H1 (cell line): ENCODE measurements around the gene CPO. TPM values are rescaled to one million over a fixed set of nuclear protein-coding genes. Genes with fewer than 3 reads are reported as not detected.

Experiments
- CTCF ChIA-PET: fragments of 300-600 bp; sonication (Branson Sonifier 250); formaldehyde crosslinking; loops from one replicate; lab custom pipeline; 2021; ENCODE audit not compliant: partially characterized antibody; lab: Charles Lee
- POLR2A ChIA-PET: fragments of 300-600 bp; sonication (Branson Sonifier 250); formaldehyde crosslinking; loops from one replicate; lab custom pipeline; 2021; ENCODE audit warnings: inconsistent platforms; ENCODE audit not compliant: partially characterized antibody; lab: Charles Lee
- DNase-seq, 2 experiments: peaks; one replicate each; pipeline versions ENCODE4 v3.0.0 to v3.0.0-alpha.2; 2010 to 2022; ENCODE audit warnings: low spot score in 2 of 2, low read depth in 1 of 2, mixed read lengths in 1 of 2
- FAIRE-seq: peaks from 2 replicates; lab custom pipeline; 2011; peaks lifted over from hg19 to GRCh38; lab: Jason Lieb, UNC
- H2AFZ ChIP-seq: 2 replicates; pipeline ENCODE4 v1.8.1; 2012; ENCODE audit warnings: low read length, inconsistent platforms
- H2AK5ac ChIP-seq: 2 replicates; pipeline ENCODE4 v1.6.1; 2013; ENCODE audit warnings: low read depth, low read length
- H2BK120ac ChIP-seq: replicated peaks from 2 replicates; pipeline ENCODE3; 2013; ENCODE audit warnings: low read depth, low read length, inconsistent platforms
- H2BK12ac ChIP-seq: 2 replicates; pipeline ENCODE4 v1.6.1; 2013; ENCODE audit warnings: low read depth, low read length
- H2BK15ac ChIP-seq: 2 replicates; pipeline ENCODE4 v1.6.1; 2013; ENCODE audit warnings: low read length
- H2BK20ac ChIP-seq: 2 replicates; pipeline ENCODE4 v1.6.1; 2013; ENCODE audit warnings: low read length
- H2BK5ac ChIP-seq: 2 replicates; pipeline ENCODE4 v1.6.1; 2013; ENCODE audit warnings: low read depth, low read length
- H3K14ac ChIP-seq: 2 replicates; pipeline ENCODE4 v1.6.1; 2013; ENCODE audit warnings: inconsistent platforms; ENCODE audit not compliant: insufficient read length
- H3K18ac ChIP-seq: 2 replicates; pipeline ENCODE4 v1.6.1; 2013; ENCODE audit warnings: low read length; ENCODE audit errors: extremely low read depth
- H3K23ac ChIP-seq: 2 replicates; pipeline ENCODE4 v1.6.1; 2013; ENCODE audit warnings: inconsistent platforms; ENCODE audit not compliant: insufficient read length
- H3K23me2 ChIP-seq: 2 replicates; pipeline ENCODE4 v1.6.1; 2013; ENCODE audit warnings: low read depth, low read length
- H3K27ac ChIP-seq: 2 replicates; pipeline ENCODE4 v1.6.1; 2011; ENCODE audit warnings: low read depth, low read length, inconsistent platforms
- H3K27me3 ChIP-seq, 4 experiments: replicated peaks in 1 of 4; 1 replicate in 1 of 4; 2 replicates in 3 of 4; pipeline versions ENCODE4 v1.6.1 to v1.8.1; 2011 to 2013; ENCODE audit warnings: low read length in 3 of 4, mild to moderate bottlenecking in 3 of 4, inconsistent platforms in 2 of 4, mixed read lengths in 2 of 4, moderate library complexity in 1 of 4; ENCODE audit not compliant: control insufficient read depth in 3 of 4, insufficient read depth in 3 of 4; ENCODE audit errors: extremely low read depth in 1 of 4
- H3K36me3 ChIP-seq, 4 experiments: 2 replicates each; pipeline versions ENCODE4 v1.6.1 to v1.8.1; 2011 to 2013; ENCODE audit warnings: mild to moderate bottlenecking in 4 of 4, low read length in 3 of 4, moderate library complexity in 2 of 4, control low read depth in 1 of 4, inconsistent platforms in 1 of 4; ENCODE audit not compliant: insufficient read depth in 4 of 4, control insufficient read depth in 2 of 4
- H3K4ac ChIP-seq: replicated peaks from 2 replicates; pipeline ENCODE3; 2013; ENCODE audit warnings: low read length, low read depth, mixed read lengths, inconsistent platforms; ENCODE audit not compliant: insufficient read length
- H3K4me1 ChIP-seq, 4 experiments: replicated peaks in 1 of 4; 1 replicate in 1 of 4; 2 replicates in 3 of 4; pipeline versions ENCODE4 v1.6.1 to v1.8.1; 2011 to 2013; ENCODE audit warnings: low read length in 3 of 4, inconsistent platforms in 2 of 4, mixed read lengths in 1 of 4; ENCODE audit not compliant: insufficient read depth in 4 of 4, control insufficient read depth in 3 of 4
- H3K4me2 ChIP-seq, 2 experiments: 2 replicates each; pipeline versions ENCODE4 v1.6.1 to v1.8.1; 2011 to 2013; ENCODE audit warnings: low read depth in 2 of 2, low read length in 2 of 2, control low read depth in 1 of 2, inconsistent platforms in 1 of 2, mild to moderate bottlenecking in 1 of 2; ENCODE audit not compliant: insufficient read depth in 1 of 2
- H3K4me3 ChIP-seq, 4 experiments: fragments of 200-600, 300-600 bp in 1 of 4; sonication (generic), shearing (Covaris generic), sonication (Bioruptor Twin) in 1 of 4; 2 replicates each; pipeline versions ENCODE4 v1.5.1 to v1.8.1; 2011 to 2016; ENCODE audit warnings: low read length in 4 of 4, low read depth in 3 of 4, control low read depth in 2 of 4, inconsistent platforms in 2 of 4, mild to moderate bottlenecking in 2 of 4, mixed read lengths in 1 of 4, moderate library complexity in 1 of 4; ENCODE audit not compliant: insufficient read depth in 2 of 4; ENCODE audit errors: extremely low read depth in 1 of 4
- H3K56ac ChIP-seq: replicated peaks from 2 replicates; pipeline ENCODE3; 2013; ENCODE audit warnings: low read depth, mild to moderate bottlenecking, mixed read lengths, low read length, inconsistent platforms; ENCODE audit not compliant: insufficient read length
- H3K79me1 ChIP-seq: 2 replicates; pipeline ENCODE4 v1.6.1; 2013; ENCODE audit warnings: low read depth, low read length, control low read depth
- H3K79me2 ChIP-seq, 2 experiments: 2 replicates each; pipeline versions ENCODE4 v1.6.1 to v1.8.1; 2012 to 2013; ENCODE audit warnings: low read length in 2 of 2, mild to moderate bottlenecking in 2 of 2, inconsistent platforms in 1 of 2; ENCODE audit not compliant: insufficient read depth in 2 of 2, control insufficient read depth in 1 of 2
- H3K9ac ChIP-seq, 4 experiments: replicated peaks in 1 of 4; 1 replicate in 1 of 4; 2 replicates in 3 of 4; pipeline versions ENCODE4 v1.6.1 to v1.8.1; 2011 to 2013; ENCODE audit warnings: low read depth in 3 of 4, low read length in 3 of 4, control low read depth in 2 of 4, mild to moderate bottlenecking in 2 of 4, moderate library complexity in 2 of 4, inconsistent platforms in 1 of 4; ENCODE audit errors: extremely low read depth in 1 of 4
- H3K9me3 ChIP-seq, 2 experiments: 2 replicates each; pipeline versions ENCODE4 v1.6.1 to v1.8.1; 2012 to 2013; ENCODE audit warnings: mild to moderate bottlenecking in 2 of 2, moderate library complexity in 2 of 2, control low read depth in 1 of 2, inconsistent platforms in 1 of 2, low read depth in 1 of 2, low read length in 1 of 2, mixed read lengths in 1 of 2; ENCODE audit not compliant: insufficient read depth in 2 of 2
- H4K20me1 ChIP-seq, 2 experiments: replicated peaks in 1 of 2; 2 replicates each; pipeline versions ENCODE3 to v1.8.1; 2011 to 2013; ENCODE audit warnings: inconsistent platforms in 2 of 2, low read length in 2 of 2, mild to moderate bottlenecking in 1 of 2; ENCODE audit not compliant: insufficient read depth in 2 of 2, control insufficient read depth in 1 of 2
- H4K5ac ChIP-seq: 2 replicates; pipeline ENCODE4 v1.6.1; 2013; ENCODE audit warnings: low read length, low read depth, mixed read lengths, inconsistent platforms; ENCODE audit not compliant: insufficient read length
- H4K8ac ChIP-seq: 2 replicates; pipeline ENCODE4 v1.8.0; 2013; ENCODE audit warnings: mild to moderate bottlenecking, moderate library complexity, low read length, inconsistent platforms; ENCODE audit not compliant: insufficient read depth; ENCODE audit errors: extremely low read depth
- H4K91ac ChIP-seq: replicated peaks from 2 replicates; pipeline ENCODE3; 2013; ENCODE audit warnings: low read length, mixed read lengths, inconsistent platforms; ENCODE audit not compliant: insufficient read length
- CEBPB ChIP-seq: IDR thresholded peaks from 2 replicates; pipeline ENCODE4 v1.6.1; 2012; ENCODE audit warnings: low read depth, low read length
- CREB1 ChIP-seq: IDR thresholded peaks from 2 replicates; pipeline ENCODE4 v1.6.1; 2012; ENCODE audit warnings: inconsistent platforms
- EGR1 ChIP-seq: IDR thresholded peaks from 2 replicates; pipeline ENCODE4 v1.6.1; 2011; ENCODE audit warnings: low read depth, low read length, borderline replicate concordance
- FOSL1 ChIP-seq: IDR thresholded peaks from 2 replicates; pipeline ENCODE4 v1.6.1; 2011; ENCODE audit warnings: mild to moderate bottlenecking, low read depth, low read length, moderate library complexity; ENCODE audit not compliant: insufficient read depth
- GTF2F1 ChIP-seq: IDR thresholded peaks from 2 replicates; pipeline ENCODE4 v1.6.1; 2012; ENCODE audit warnings: low read depth, low read length, improper control_type of control experiment, borderline replicate concordance
- JUND ChIP-seq: IDR thresholded peaks from 2 replicates; pipeline ENCODE4 v1.6.1; 2011; ENCODE audit warnings: mild to moderate bottlenecking, improper control_type of control experiment, low read length
- KDM4A ChIP-seq: IDR thresholded peaks from one replicate; pipeline ENCODE4 v1.7.1; 2012; ENCODE audit warnings: low read depth, mild to moderate bottlenecking, moderate library complexity, low read length, inconsistent platforms; ENCODE audit not compliant: severe bottlenecking
- NANOG ChIP-seq: IDR thresholded peaks from 2 replicates; pipeline ENCODE4 v1.6.1; 2011; ENCODE audit warnings: low read length, low read depth, mild to moderate bottlenecking, inconsistent platforms; ENCODE audit not compliant: insufficient read depth, poor library complexity, severe bottlenecking
- POLR2A ChIP-seq, 2 experiments: IDR thresholded peaks; 1 replicate in 1 of 2; 2 replicates in 1 of 2; pipeline ENCODE4 v1.6.1; 2011; ENCODE audit warnings: low read depth in 2 of 2, low read length in 2 of 2, mild to moderate bottlenecking in 2 of 2; ENCODE audit errors: control extremely low read depth in 1 of 2
- POLR2AphosphoS5 ChIP-seq: IDR thresholded peaks from 2 replicates; pipeline ENCODE4 v1.6.1; 2011; ENCODE audit warnings: low read depth, low read length
- RFX5 ChIP-seq: IDR thresholded peaks from 2 replicates; pipeline ENCODE4 v1.6.1; 2011; ENCODE audit warnings: low read depth, low read length, improper control_type of control experiment, borderline replicate concordance
- SIX5 ChIP-seq: IDR thresholded peaks from 2 replicates; pipeline ENCODE4 v1.6.1; 2011; ENCODE audit warnings: mild to moderate bottlenecking, low read depth, low read length
- SP2 ChIP-seq: IDR thresholded peaks from 2 replicates; pipeline ENCODE4 v1.6.1; 2012; ENCODE audit warnings: mild to moderate bottlenecking, low read length, inconsistent platforms
- TBP ChIP-seq: IDR thresholded peaks from 2 replicates; pipeline ENCODE4 v1.6.1; 2011; ENCODE audit warnings: low read depth, low read length, improper control_type of control experiment
- TEAD4 ChIP-seq: IDR thresholded peaks from 2 replicates; pipeline ENCODE4 v1.6.1; 2012; ENCODE audit warnings: low read depth, low read length, inconsistent platforms, mixed read lengths
- WGBS, 2 experiments: shearing (Covaris generic) in 1 of 2; methylation state at CpG; one replicate each; pipeline versions ENCODE4 v1.1.6 to v1.1.7; 2013 to 2015; ENCODE audit warnings: low lambda C conversion rate in 2 of 2, mixed read lengths in 2 of 2, inconsistent platforms in 1 of 2, low coverage in 1 of 2, missing lambda C conversion rate in 1 of 2; ENCODE audit not compliant: insufficient replicate concordance in 2 of 2, insufficient coverage in 1 of 2, insufficient read length in 1 of 2; ENCODE audit errors: extremely low coverage in 1 of 2, missing lambda C conversion rate in 1 of 2; 5-methylcytosine and 5-hydroxymethylcytosine counted together
- polyA plus RNA-seq, 7 experiments: library from polyadenylated mRNA; depleted of rRNA in 3 of 7; stranded (reverse) in 5 of 7; unstranded in 2 of 7; fragments of >200 nt in 5 of 7; fragments of 200-250 nt in 2 of 7; gene quantifications; 1 replicate in 5 of 7; 2 replicates in 1 of 7; 4 replicates in 1 of 7; pipeline versions ENCODE4 v1.2.1 to v1.2.3, GENCODE V29; 2011 to 2013; ENCODE audit warnings: missing spikeins in 2 of 7, mixed read lengths in 2 of 7
- total RNA-seq: library from RNA; stranded (reverse); fragmentation: NEBNext Ultra II Directional; extraction: Animal tissue kit (Norgen Biotek cat#: 25700); gene quantifications from 2 replicates; pipeline ENCODE4 v1.2.1, GENCODE V29; 2021

CPO gene
- total and polyA plus RNA-seq, 2 of the 8 experiments (the other 6 are each of a cell fraction or from before 2014, with no cell fraction given) = 1.3 TPM

- ChIA-PET POLR2A (interaction anchor here (0.6 to 1.0 kb wide), 2 partner anchors 181 to 522 kb away, joined by 3 read pairs; no protein-coding TSS in a partner anchor), CTCF (interaction anchor here (0.8 to 7.1 kb wide), 13 partner anchors 10 to 489 kb away, joined by 3 to 56 read pairs (median 4); partner anchors contain the start of gene KLF7)
- Histone ChIP-seq H2BK12ac (no peak overlapping the region), H2AK5ac (no peak overlapping the region), H3K18ac (no peak overlapping the region), H3K4ac (no peak overlapping the region), H3K23ac (no peak overlapping the region), H3K56ac (no peak overlapping the region), H2BK20ac (no peak overlapping the region), H3K27me3 (no peaks in the 10 kb centered on the region), H4K91ac (no peak overlapping the region), H3K9me3 (no peaks in the 10 kb centered on the region), H3K27ac (no peak overlapping the region), H3K14ac (no peak overlapping the region), H2BK5ac (no peak overlapping the region), H3K79me2 (no peaks in the 10 kb centered on the region), H3K79me1 (no peaks in the 10 kb centered on the region), H3K4me2 (no peak overlapping the region), H3K4me3 (no peak overlapping the region), H3K4me1 (peaks cover 0 to 13% (median 12%) of the 10 kb centered on the region in 4 experiments; a peak in 5 of 7 replicates), H3K23me2 (no peaks in the 10 kb centered on the region; the same call in 1 of the 2 replicates), H4K5ac (no peak overlapping the region), H2AFZ (no peak overlapping the region), H4K8ac (no peak overlapping the region), H3K36me3 (no peaks in the 10 kb centered on the region), H4K20me1 (no peaks in the 10 kb centered on the region), H2BK120ac (no peak overlapping the region), H2BK15ac (no peak overlapping the region), H3K9ac (no peak overlapping the region)
- WGBS, 2 experiments = 51% methylated on average over 4 of the region's 4 CpGs; no CpG with 5 or more reads in 1 of the 2 experiments
- DNase-seq (no peak), FAIRE-seq (no peak)
- TF ChIP-seq POLR2AphosphoS5 (no peak), TBP (no peak), POLR2A (IDR thresholded peaks at IDR 0.05; ENCODE audit: control extremely low read depth in 1 of 2, low read depth in 2 of 2, low read length in 2 of 2) (no peak), RFX5 (no peak), TEAD4 (no peak), SP2 (no peak), JUND (no peak), SIX5 (no peak), GTF2F1 (no peak), FOSL1 (no peak), CEBPB (no peak), NANOG (no peak), KDM4A (no peak), EGR1 (no peak), CREB1 (no peak)
These were observed 44.9 kb downstream of the CPO start for GRCh38 chr2:206984206-206984605.
